K562 (cell line): Measurements from ENCODE around the gene IFRD1. TPM values are rescaled to one million over a fixed set of nuclear protein-coding genes. Genes with fewer than 3 reads are reported as not detected.

Experiments
- ARID3A ChIP-seq: IDR thresholded peaks from 2 replicates; pipeline ENCODE4 v1.6.1; 2012; ENCODE audit warnings: low read depth, low read length, improper control_type of control experiment, borderline replicate concordance
- ATF7 ChIP-seq: fragments of 450-650 bp; IDR thresholded peaks from 2 replicates; pipeline ENCODE4 v1.7.1; 2014; ENCODE audit warnings: mild to moderate bottlenecking, moderate library complexity
- HDAC3 ChIP-seq: fragments of 450-650 bp; IDR thresholded peaks from 2 replicates; pipeline ENCODE4 v1.6.1; 2018; ENCODE audit warnings: borderline replicate concordance, mild to moderate bottlenecking, moderate library complexity; ENCODE audit not compliant: partially characterized antibody
- IFI16 ChIP-seq: fragments of 250-450 bp; sonication (Bioruptor Pico); IDR thresholded peaks from 2 replicates; pipeline ENCODE4 v2.1.2; 2022; ENCODE audit warnings: mild to moderate bottlenecking, inconsistent platforms
- MEIS2 ChIP-seq: fragments of 450-650 bp; IDR thresholded peaks from 2 replicates; pipeline ENCODE4 v1.6.1; 2014; ENCODE audit warnings: mild to moderate bottlenecking; ENCODE audit not compliant: partially characterized antibody
- REST ChIP-seq, 2 experiments: fragments of 450-650 bp; formaldehyde crosslinking in 1 of 2; IDR thresholded peaks; 2 replicates each; pipeline versions ENCODE4 v1.4.0 to v1.6.1; 2014 to 2020; ENCODE audit warnings: mild to moderate bottlenecking in 2 of 2, borderline replicate concordance in 1 of 2, low read depth in 1 of 2
- SMARCA5 ChIP-seq: fragments of 450-650 bp; IDR thresholded peaks from 2 replicates; pipeline ENCODE4 v1.6.1; 2016
- TFAP4 ChIP-seq: sonication (generic); formaldehyde crosslinking; IDR thresholded peaks from 2 replicates; pipeline ENCODE4 v1.8.0; 2022; ENCODE audit warnings: missing genetic modification reagents, mild to moderate bottlenecking, moderate library complexity, borderline replicate concordance
- ZNF507 ChIP-seq: conservative IDR thresholded peaks from 2 replicates; pipeline ENCODE4 v1.6.1; 2017; ENCODE audit warnings: missing genetic modification characterization, missing compliant biosample characterization
- ZNF583 ChIP-seq: fragments of 250-450 bp; sonication (Bioruptor Pico); IDR thresholded peaks from 2 replicates; pipeline ENCODE4 v1.4.0; 2020
- ZNF717 ChIP-seq: fragments of 250-450 bp; sonication (Bioruptor Pico); IDR thresholded peaks from 2 replicates; pipeline ENCODE4 v1.5.0; 2021
- polyA plus RNA-seq, 8 experiments: library from polyadenylated mRNA; depleted of rRNA in 4 of 8; stranded (reverse) in 5 of 8; unstranded in 3 of 8; fragments of >200 nt; fragmentation: Nextera tagmentation in 2 of 8; fragmentation: Illumina TruSeq in 1 of 8; extraction: Ambion mirVana in 2 of 8; extraction: Trizol in 1 of 8; gene quantifications; 2 replicates each; pipeline versions ENCODE4 v1.2.1 to v1.2.3, GENCODE V29; 2011 to 2014; ENCODE audit warnings: inconsistent platforms in 1 of 8, missing spikeins in 1 of 8
- total RNA-seq, 7 experiments: library from RNA; depleted of rRNA in 6 of 7; stranded (reverse); fragments of >200 nt in 6 of 7; fragmentation: Illumina TruSeq in 2 of 7; extraction: Trizol in 2 of 7; gene quantifications; 2 replicates each; pipeline versions ENCODE4 v1.2.1 to v1.2.3, GENCODE V29; 2011 to 2021; ENCODE audit warnings: low replicate concordance in 1 of 7
- TF ChIP-seq, protein P1 (sequence below): fragments of 250-450 bp; sonication (Bioruptor Pico); IDR thresholded peaks from 2 replicates; pipeline ENCODE4 v1.4.0; 2020; ENCODE audit warnings: mild to moderate bottlenecking, moderate library complexity
- TF ChIP-seq, protein P2 (sequence below), 3 experiments: IDR thresholded peaks in 2 of 3; conservative IDR thresholded peaks in 1 of 3; 2 replicates each; pipeline ENCODE4 v1.5.1; 2011 to 2012; ENCODE audit warnings: low read length in 3 of 3, mild to moderate bottlenecking in 3 of 3, control low read depth in 2 of 3, improper control_type of control experiment in 1 of 3, inconsistent platforms in 1 of 3, low read depth in 1 of 3, mixed read lengths in 1 of 3, moderate library complexity in 1 of 3; ENCODE audit not compliant: insufficient read depth in 2 of 3

The IFRD1 gene
- total and polyA plus RNA-seq, 9 of the 15 experiments (the other 6 are each of a cell fraction or from before 2014, with no cell fraction given) = 27.6 to 81.8 (median 68.1) TPM

DNA sequence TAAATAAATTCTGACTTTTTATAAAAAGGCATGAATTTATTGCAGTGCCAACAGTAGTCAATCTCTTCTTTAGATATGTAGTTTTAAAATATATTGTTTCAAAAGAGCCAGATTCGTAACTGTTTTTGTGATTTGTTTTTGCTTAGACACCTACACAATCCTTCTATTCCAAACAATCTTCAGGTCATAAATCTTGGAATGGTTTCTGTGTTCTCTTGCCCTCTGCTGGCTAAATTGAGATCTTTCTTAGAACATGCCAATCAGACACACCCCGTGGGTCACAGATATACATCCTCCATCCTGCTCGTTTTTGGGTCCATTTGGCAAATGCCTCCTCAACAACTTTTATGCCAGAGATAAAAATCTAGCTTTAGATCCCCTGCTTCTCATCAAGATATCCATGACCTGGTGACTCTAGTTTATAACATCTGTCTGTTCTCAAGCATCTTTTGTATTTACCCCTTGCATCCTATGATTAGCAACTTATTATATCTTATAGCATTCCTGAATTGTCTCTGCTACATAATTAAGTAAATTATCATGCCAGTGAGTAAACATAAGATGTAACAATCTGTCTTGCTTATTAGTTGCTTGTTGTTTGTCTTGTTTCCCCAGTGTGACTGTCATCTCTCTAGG lies 35.3 kb upstream of the IFRD1 start (continued):
- TF ChIP-seq REST (IDR thresholded peaks at IDR 0.05; ENCODE audit: borderline replicate concordance) (peak; percentile 55), REST (CRISPR knock-in tag; IDR thresholded peaks at IDR 0.05; ENCODE audit: low read depth) (no peak), ZNF717 (CRISPR knock-in tag) (no peak), ZNF583 (CRISPR knock-in tag) (no peak), MEIS2 (peak; percentile 91), ARID3A (no peak), ZNF507 (tag) (no peak), HDAC3 (peak; percentile 22), IFI16 (CRISPR knock-in tag) (no peak), SMARCA5 (no peak), ATF7 (no peak), TFAP4 (CRISPR knock-in tag) (no peak)
- TF ChIP-seq, protein P1, sequence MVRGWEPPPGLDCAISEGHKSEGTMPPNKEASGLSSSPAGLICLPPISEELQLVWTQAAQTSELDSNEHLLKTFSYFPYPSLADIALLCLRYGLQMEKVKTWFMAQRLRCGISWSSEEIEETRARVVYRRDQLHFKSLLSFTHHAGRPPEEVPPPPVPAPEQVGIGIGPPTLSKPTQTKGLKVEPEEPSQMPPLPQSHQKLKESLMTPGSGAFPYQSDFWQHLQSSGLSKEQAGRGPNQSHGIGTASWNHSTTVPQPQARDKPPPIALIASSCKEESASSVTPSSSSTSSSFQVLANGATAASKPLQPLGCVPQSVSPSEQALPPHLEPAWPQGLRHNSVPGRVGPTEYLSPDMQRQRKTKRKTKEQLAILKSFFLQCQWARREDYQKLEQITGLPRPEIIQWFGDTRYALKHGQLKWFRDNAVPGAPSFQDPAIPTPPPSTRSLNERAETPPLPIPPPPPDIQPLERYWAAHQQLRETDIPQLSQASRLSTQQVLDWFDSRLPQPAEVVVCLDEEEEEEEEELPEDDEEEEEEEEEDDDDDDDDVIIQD (CRISPR knock-in tag) = no peak
- TF ChIP-seq, protein P2, sequence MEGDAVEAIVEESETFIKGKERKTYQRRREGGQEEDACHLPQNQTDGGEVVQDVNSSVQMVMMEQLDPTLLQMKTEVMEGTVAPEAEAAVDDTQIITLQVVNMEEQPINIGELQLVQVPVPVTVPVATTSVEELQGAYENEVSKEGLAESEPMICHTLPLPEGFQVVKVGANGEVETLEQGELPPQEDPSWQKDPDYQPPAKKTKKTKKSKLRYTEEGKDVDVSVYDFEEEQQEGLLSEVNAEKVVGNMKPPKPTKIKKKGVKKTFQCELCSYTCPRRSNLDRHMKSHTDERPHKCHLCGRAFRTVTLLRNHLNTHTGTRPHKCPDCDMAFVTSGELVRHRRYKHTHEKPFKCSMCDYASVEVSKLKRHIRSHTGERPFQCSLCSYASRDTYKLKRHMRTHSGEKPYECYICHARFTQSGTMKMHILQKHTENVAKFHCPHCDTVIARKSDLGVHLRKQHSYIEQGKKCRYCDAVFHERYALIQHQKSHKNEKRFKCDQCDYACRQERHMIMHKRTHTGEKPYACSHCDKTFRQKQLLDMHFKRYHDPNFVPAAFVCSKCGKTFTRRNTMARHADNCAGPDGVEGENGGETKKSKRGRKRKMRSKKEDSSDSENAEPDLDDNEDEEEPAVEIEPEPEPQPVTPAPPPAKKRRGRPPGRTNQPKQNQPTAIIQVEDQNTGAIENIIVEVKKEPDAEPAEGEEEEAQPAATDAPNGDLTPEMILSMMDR (IDR thresholded peaks at IDR 0.05 in 2 of 3, conservative IDR thresholded peaks at IDR 0.05 in 1 of 3; ENCODE audit: insufficient read depth in 2 of 3, low read depth in 1 of 3, low read length in 3 of 3) = peak; percentile 63 to 82 (median 63)
